HEK293T (cell line): ENCODE results near the gene SCMH1.

ENCODE experiments used
- CTCF ChIA-PET: fragments of 350-600 bp; formaldehyde crosslinking; extraction: SDS; loops from one replicate; lab custom pipeline; 2021; ENCODE audit warnings: antibody characterized with exemption, inconsistent platforms; lab: Yijun Ruan, JAX
- POLR2A ChIA-PET: fragments of 350-600 bp; formaldehyde crosslinking; extraction: SDS; loops from one replicate; lab custom pipeline; 2020; ENCODE audit warnings: antibody characterized with exemption, inconsistent platforms; lab: Yijun Ruan, JAX
- DNase-seq: peaks from one replicate; pipeline ENCODE4 v3.0.0; 2012; ENCODE audit warnings: mixed read lengths; ENCODE audit errors: extremely low spot score
- ARNT ChIP-seq: fragments of 450-650 bp; IDR thresholded peaks from 2 replicates; pipeline ENCODE4 v1.6.1; 2017; ENCODE audit warnings: mild to moderate bottlenecking
- BHLHE40 ChIP-seq: fragments of 450-650 bp; IDR thresholded peaks from 2 replicates; pipeline ENCODE4 v1.6.1; 2016; ENCODE audit warnings: mild to moderate bottlenecking, moderate library complexity, borderline replicate concordance
- CTBP1 ChIP-seq: fragments of 450-650 bp; IDR thresholded peaks from 2 replicates; pipeline ENCODE4 v1.6.1; 2016; ENCODE audit warnings: borderline replicate concordance
- ELF4 ChIP-seq: fragments of 450-650 bp; IDR thresholded peaks from 2 replicates; pipeline ENCODE4 v1.6.1; 2017; ENCODE audit warnings: antibody characterized with exemption
- FOXA1 ChIP-seq: fragments of 450-650 bp; IDR thresholded peaks from 2 replicates; pipeline ENCODE4 v1.6.1; 2016; ENCODE audit warnings: mild to moderate bottlenecking
- FOXK2 ChIP-seq: fragments of 450-650 bp; IDR thresholded peaks from 2 replicates; pipeline ENCODE4 v1.6.1; 2016; ENCODE audit warnings: mild to moderate bottlenecking
- FOXM1 ChIP-seq: fragments of 450-650 bp; IDR thresholded peaks from 2 replicates; pipeline ENCODE4 v1.6.1; 2017; ENCODE audit warnings: mild to moderate bottlenecking, borderline replicate concordance
- HDGF ChIP-seq: fragments of 450-650 bp; IDR thresholded peaks from 2 replicates; pipeline ENCODE4 v1.6.1; 2017; ENCODE audit warnings: antibody characterized with exemption, borderline replicate concordance
- L3MBTL2 ChIP-seq: fragments of 450-650 bp; conservative IDR thresholded peaks from 2 replicates; pipeline ENCODE4 v1.6.1; 2016; ENCODE audit warnings: mild to moderate bottlenecking
- LEF1 ChIP-seq: fragments of 450-650 bp; IDR thresholded peaks from 2 replicates; pipeline ENCODE4 v1.6.1; 2017; ENCODE audit warnings: mild to moderate bottlenecking, borderline replicate concordance
- NFRKB ChIP-seq: fragments of 450-650 bp; IDR thresholded peaks from 2 replicates; pipeline ENCODE4 v1.6.1; 2016; ENCODE audit warnings: mild to moderate bottlenecking, moderate library complexity
- SP1 ChIP-seq: fragments of 450-650 bp; IDR thresholded peaks from 2 replicates; pipeline ENCODE4 v1.6.1; 2017
- SUZ12 ChIP-seq: fragments of 450-650 bp; IDR thresholded peaks from 2 replicates; pipeline ENCODE4 v1.6.1; 2016; ENCODE audit warnings: mild to moderate bottlenecking
- TARDBP ChIP-seq: fragments of 450-650 bp; IDR thresholded peaks from 2 replicates; pipeline ENCODE4 v1.6.1; 2016
- ZNF384 ChIP-seq: fragments of 450-650 bp; IDR thresholded peaks from 2 replicates; pipeline ENCODE4 v1.6.1; 2016
- TF ChIP-seq, protein P1 (sequence below): fragments of 450-650 bp; IDR thresholded peaks from 2 replicates; pipeline ENCODE4 v1.6.1; 2016

SCMH1 gene

GRCh38 chr1:40983286-40983685 is 258.8 kb downstream of the SCMH1 start:
- CTCF ChIA-PET = no interaction called here
- TF ChIP-seq ELF4 = no peak
- TF ChIP-seq ZNF384 = no peak
- no peak for TF ChIP-seq SP1
- TF ChIP-seq TARDBP = no peak
- TF ChIP-seq L3MBTL2 = no peak
- POLR2A ChIA-PET = no interaction called here
- no peak for DNase-seq

- TF ChIP-seq BHLHE40 = no peak
- no peak for TF ChIP-seq FOXM1
- no peak for TF ChIP-seq SP1
- no peak for TF ChIP-seq NFRKB
- no peak for TF ChIP-seq ZNF384
- TF ChIP-seq ELF4 = no peak
- TF ChIP-seq LEF1 = no peak
- TF ChIP-seq HDGF = no peak
- no peak for TF ChIP-seq L3MBTL2
- no peak for TF ChIP-seq CTBP1
- no peak for TF ChIP-seq ARNT
- TF ChIP-seq TARDBP = no peak
- TF ChIP-seq, protein P1, sequence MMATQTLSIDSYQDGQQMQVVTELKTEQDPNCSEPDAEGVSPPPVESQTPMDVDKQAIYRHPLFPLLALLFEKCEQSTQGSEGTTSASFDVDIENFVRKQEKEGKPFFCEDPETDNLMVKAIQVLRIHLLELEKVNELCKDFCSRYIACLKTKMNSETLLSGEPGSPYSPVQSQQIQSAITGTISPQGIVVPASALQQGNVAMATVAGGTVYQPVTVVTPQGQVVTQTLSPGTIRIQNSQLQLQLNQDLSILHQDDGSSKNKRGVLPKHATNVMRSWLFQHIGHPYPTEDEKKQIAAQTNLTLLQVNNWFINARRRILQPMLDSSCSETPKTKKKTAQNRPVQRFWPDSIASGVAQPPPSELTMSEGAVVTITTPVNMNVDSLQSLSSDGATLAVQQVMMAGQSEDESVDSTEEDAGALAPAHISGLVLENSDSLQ = no peak
- TF ChIP-seq SUZ12 = no peak
- POLR2A ChIA-PET = no interaction called here
- CTCF ChIA-PET = no interaction called here
- DNase-seq = no peak
These were observed 259.4 kb downstream of the SCMH1 start for GRCh38 chr1:40982721-40983120.

DNA sequence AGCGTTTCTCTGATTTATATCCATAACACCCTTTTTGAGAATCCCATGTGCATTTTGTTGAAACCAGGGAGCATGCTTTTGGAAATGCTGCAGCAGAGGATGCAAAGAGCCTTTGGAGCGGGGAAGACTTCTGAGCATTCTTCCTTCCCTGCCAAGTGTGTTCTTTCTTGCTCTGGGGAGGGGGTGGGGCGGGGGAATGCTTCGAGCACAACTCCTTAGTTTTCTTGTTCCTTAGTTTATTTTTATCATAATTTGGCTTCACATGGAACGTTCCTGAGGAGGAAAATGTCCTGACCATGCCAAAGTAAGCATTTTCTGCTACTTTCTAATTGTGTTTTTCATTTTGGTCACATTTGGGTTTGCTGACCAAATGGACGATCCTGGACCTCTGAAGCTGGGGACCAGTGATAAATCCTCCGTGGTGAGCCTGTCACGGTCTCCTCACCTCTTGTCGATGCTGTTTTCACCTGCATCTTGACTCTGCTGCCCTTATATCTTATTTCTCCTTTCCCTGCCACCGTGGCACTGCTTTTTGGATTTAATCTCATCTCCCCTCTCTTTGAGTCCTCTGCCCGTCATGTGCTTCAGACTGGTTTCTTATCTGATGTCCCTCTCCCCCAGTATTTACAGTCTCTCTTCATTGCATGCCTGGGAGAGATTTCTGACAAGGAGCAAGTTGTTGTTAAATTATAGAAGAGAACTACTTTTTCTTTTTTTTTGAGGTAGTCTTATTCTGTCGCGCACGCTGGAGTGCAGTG is 260.2 kb downstream of the SCMH1 start:
- CTCF ChIA-PET = no interaction called here
- DNase-seq = no peak
- TF ChIP-seq, protein P1 = no peak
- TF ChIP-seq FOXM1 (no peak), SP1 (no peak), TARDBP (no peak), BHLHE40 (no peak), NFRKB (no peak), L3MBTL2 (no peak), CTBP1 (no peak), LEF1 (no peak), ARNT (no peak), HDGF (no peak), SUZ12 (no peak), ELF4 (no peak), FOXK2 (no peak), FOXA1 (no peak), ZNF384 (no peak)
- POLR2A ChIA-PET = interaction anchor here (2.7 kb wide), 1 partner anchor 21 kb away, joined by 24 read pairs; no protein-coding TSS in a partner anchor

DNA sequence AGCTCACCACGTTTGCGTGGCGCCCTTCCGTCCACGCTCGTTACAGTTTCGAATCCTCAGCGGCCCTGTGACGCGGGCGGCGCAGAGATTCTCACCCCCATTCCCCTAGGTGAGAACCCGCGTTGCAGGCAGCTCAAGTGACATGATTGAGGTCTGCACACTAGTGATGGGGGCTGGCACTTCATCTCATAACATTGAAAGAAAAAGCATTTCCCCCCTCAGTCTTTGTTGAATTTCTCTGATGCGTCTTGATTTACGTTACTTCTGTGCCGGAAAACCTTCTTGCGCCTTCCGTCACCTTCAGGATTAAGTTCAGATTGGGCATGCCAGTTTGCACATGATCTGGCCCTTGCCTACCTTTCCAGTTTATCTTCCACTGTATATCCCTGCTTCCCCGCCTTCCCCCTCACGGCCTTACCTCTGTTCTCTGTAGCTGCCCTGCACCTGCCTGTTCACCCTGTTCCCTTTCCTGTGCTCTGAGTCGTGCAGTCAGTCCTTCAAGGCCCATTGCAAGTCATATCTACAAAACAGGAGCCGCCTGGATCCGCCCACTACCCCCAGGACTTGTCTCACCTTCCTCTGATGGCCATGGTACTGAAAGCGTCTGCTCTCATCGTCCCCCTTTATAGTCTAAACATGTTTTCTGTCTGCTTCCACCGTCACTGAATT is 261.5 kb downstream of the SCMH1 start:
- ChIA-PET CTCF (interaction anchor here (0.6 to 1.9 kb wide), 2 partner anchors 16 to 122 kb away, joined by 3 to 4 read pairs; no protein-coding TSS in a partner anchor), POLR2A (interaction anchor here (0.9 to 2.7 kb wide), 11 partner anchors 8 to 289 kb away, joined by 3 to 24 read pairs (median 4); partner anchors contain the start of genes CITED4, NFYC and SLFNL1)
- DNase-seq = peak; percentile 22
- TF ChIP-seq FOXA1 (no peak), SP1 (no peak), BHLHE40 (no peak), SUZ12 (no peak), TARDBP (no peak), ZNF384 (no peak), ELF4 (no peak), FOXK2 (no peak)
- TF ChIP-seq, protein P1 = no peak

GRCh38 chr1:40980068-40980452 is 262.0 kb downstream of the SCMH1 start:
- ChIA-PET CTCF (interaction anchor here (0.6 to 1.9 kb wide), 3 partner anchors 16 to 408 kb away, joined by 3 to 4 read pairs (median 3); no protein-coding TSS in a partner anchor), POLR2A (interaction anchor here (0.7 to 2.7 kb wide), 16 partner anchors 9 to 289 kb away, joined by 3 to 24 read pairs (median 4); partner anchors contain the start of genes CITED4, NFYC and SLFNL1)
- DNase-seq = no peak
- TF ChIP-seq ARNT = no peak
- TF ChIP-seq, protein P1 = no peak
- no peak for TF ChIP-seq FOXM1
- TF ChIP-seq SUZ12 = no peak
- no peak for TF ChIP-seq CTBP1
- TF ChIP-seq NFRKB = no peak
- TF ChIP-seq FOXA1 = no peak
- no peak for TF ChIP-seq LEF1
- no peak for TF ChIP-seq SP1
